KG1 (cell line): ENCODE data around the gene PSME2.
A peak's percentile ranks its signal among the peaks of the same experiment; 100 is the strongest.

Source experiments
- DNase-seq: peaks from one replicate; lab custom pipeline; 2025; lab: John Stamatoyannopoulos, UW

The PSME2 gene

GRCh38 chr14:24093901-24094840, 52.2 kb downstream of the PSME2 start, which contains the start of gene PCK2:
TSS of gene PCK2 (plus strand) at chr14:24094311. CDS start at chr14:24094406, 95 bp downstream.
- peak; percentile 87 for DNase-seq
